AG09309 (cell line): Measurements from ENCODE around the gene MVP.
A peak's percentile ranks its signal among the peaks of the same experiment; 100 is the strongest.
"Not testable (repeated sequence)": the region's sequence is repeated elsewhere in the genome, so short reads cannot be mapped to it uniquely, and the experiment has no call there.

ENCODE experiments used
- DNase-seq: peaks from one replicate; pipeline ENCODE4 v3.0.0-alpha.2; 2010; ENCODE audit warnings: low read depth
- H3K4me3 ChIP-seq: 2 replicates; pipeline ENCODE4 v1.5.1; 2011; ENCODE audit warnings: mild to moderate bottlenecking, low read depth, low read length, moderate library complexity; ENCODE audit not compliant: control insufficient read depth
- TF ChIP-seq, protein P1 (sequence below): IDR thresholded peaks from 2 replicates; pipeline ENCODE4 v1.5.1; 2011; ENCODE audit warnings: mild to moderate bottlenecking, low read depth, low read length, inconsistent platforms; ENCODE audit not compliant: insufficient read depth, control insufficient read depth; ENCODE audit errors: missing control alignments

The MVP gene

GRCh38 chr16:29825145-29826044 lies 5.1 kb downstream of the MVP start:
- H3K4me3 ChIP-seq: peak overlapping the region; percentile 18
- no peak for DNase-seq
- TF ChIP-seq, protein P1, sequence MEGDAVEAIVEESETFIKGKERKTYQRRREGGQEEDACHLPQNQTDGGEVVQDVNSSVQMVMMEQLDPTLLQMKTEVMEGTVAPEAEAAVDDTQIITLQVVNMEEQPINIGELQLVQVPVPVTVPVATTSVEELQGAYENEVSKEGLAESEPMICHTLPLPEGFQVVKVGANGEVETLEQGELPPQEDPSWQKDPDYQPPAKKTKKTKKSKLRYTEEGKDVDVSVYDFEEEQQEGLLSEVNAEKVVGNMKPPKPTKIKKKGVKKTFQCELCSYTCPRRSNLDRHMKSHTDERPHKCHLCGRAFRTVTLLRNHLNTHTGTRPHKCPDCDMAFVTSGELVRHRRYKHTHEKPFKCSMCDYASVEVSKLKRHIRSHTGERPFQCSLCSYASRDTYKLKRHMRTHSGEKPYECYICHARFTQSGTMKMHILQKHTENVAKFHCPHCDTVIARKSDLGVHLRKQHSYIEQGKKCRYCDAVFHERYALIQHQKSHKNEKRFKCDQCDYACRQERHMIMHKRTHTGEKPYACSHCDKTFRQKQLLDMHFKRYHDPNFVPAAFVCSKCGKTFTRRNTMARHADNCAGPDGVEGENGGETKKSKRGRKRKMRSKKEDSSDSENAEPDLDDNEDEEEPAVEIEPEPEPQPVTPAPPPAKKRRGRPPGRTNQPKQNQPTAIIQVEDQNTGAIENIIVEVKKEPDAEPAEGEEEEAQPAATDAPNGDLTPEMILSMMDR: no peak

DNA sequence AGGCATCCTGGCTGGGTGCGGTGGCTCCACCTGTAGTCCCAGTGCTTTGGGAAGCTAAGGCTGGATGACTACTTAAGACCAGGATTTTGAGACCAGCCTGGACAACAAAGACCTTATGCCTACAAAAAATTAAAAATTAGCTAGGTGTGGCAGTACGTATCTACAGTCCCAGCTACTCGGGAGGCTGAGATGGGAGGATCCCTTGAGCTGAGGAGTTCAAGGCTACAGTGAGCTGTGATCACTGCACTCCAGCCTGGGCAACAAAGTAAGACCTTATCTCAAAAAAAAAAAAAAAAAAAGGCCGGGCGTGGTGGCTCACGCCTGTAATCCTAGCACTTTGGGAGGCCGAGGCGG lies 6.1 kb downstream of the MVP start:
- H3K4me3 ChIP-seq: no peak overlapping the region
- DNase-seq: no peak
- TF ChIP-seq, protein P1: no peak

GRCh38 chr16:29830774-29831173 lies 10.5 kb downstream of the MVP start:
- TF ChIP-seq, protein P1: no peak

DNA sequence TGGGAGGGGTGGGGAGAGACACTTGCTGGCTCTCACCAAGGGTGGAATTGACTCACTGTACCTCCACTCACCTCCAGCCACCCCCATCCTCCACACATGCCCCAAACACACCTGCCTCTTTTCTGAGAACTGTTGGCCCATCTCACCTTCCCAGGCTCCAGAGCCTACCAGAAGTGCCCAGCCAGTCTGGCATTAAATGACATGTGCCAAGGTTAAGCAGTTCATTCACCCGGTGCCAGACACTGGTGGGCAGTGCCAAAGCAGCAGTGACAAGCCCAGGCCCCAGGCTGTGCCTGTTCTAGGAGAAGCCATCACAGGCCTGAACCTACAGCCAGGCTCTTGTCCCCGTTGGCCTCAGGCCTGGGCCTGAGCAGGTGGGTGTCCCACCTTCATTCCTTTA lies 11.2 kb downstream of the MVP start:
- TF ChIP-seq, protein P1: no peak
- H3K4me3 ChIP-seq: no peak overlapping the region
- no peak for DNase-seq

More at GRCh38 chr16:29830774-29831173, 10.5 kb downstream of the MVP start:
- no peak for DNase-seq
- no peak overlapping the region for H3K4me3 ChIP-seq

DNA sequence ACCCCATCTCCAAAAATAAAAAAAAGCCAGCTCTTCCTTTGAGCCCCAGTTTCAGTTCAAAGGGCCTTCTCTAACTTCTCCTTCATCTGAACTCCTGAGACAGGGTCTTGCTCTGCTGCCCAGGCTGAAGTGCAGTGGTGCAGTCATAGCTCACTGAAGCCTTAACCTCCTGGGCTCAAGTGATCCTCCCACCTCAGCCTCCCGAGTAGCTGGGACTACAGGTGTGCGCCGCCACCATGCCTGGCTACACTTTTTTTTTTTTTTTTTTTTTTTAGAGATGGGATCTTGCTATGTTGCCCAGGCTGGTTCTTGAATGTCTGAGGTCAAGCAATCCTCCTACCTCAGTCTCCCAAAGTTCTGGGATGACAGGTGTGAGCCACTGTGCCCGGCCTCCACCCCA lies 13.0 kb downstream of the MVP start:
- DNase-seq, H3K4me3 ChIP-seq: not testable (repeated sequence)

DNA sequence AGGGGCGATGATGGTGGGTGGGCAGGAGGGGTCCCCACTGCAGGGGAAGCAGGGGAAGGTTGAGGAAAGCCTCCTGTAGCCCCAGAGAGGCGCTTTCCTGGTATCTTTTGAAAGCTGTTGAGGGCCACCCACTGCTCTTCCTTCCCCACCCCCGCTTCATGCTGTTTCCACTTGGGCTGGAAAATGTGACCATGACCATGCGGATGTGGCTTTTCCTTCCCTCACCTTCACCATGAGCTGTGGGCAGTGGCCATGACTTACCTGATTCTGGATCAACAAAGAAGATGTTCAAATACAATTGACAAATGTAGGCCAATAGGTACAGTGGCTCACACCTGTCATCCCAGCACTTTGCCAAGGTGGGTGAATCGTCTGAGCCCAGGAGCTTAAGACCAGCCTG lies 13.8 kb downstream of the MVP start:
- TF ChIP-seq, protein P1: no peak
- no peak for DNase-seq
- no peak overlapping the region for H3K4me3 ChIP-seq

DNA sequence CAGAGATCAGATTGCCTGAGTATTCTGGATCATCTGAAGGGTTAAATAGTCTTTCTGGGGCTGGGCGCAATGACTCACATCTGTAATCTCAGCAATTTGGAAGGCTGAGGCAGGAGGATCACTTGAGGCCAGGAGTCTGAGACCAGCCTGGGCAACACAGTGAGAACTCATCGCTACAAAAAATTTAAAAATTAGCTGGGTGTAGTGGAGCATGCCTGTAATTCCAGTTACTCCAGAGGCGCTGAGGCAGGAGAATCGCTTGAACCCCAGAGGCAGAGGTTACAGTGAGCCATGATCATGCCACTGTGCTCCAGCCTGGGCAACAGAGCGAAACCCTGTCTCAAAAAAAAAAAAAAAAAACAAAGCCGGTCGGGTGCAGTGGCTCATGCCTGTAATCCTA lies 15.7 kb downstream of the MVP start:
- TF ChIP-seq, protein P1: no peak
- H3K4me3 ChIP-seq: no peak overlapping the region
- no peak for DNase-seq
